ENCODE results near the gene C6orf132. TPM values are rescaled to one million over a fixed set of nuclear protein-coding genes. Genes with fewer than 3 reads are reported as not detected.
"Not testable (repeated sequence)": the region's sequence is repeated elsewhere in the genome, so short reads cannot be mapped to it uniquely, and the experiment has no call there.

The C6orf132 gene
- total RNA-seq, 1 donor from 2014 or later: 1.9 TPM

- ATAC-seq (ENCODE audit: poor library complexity) (no peak), DNase-seq (no peak)
- intact Hi-C loops (cut with DNase I): loop anchor here (2.0 to 10.0 kb wide), 2 partner anchors 89 to 389 kb away; partner anchors contain the start of gene FRS3
These were observed 21.6 kb upstream of the C6orf132 start for GRCh38 chr6:42163981-42164380.

GRCh38 chr6:42162812-42163211 is 20.4 kb upstream of the C6orf132 start:
- intact Hi-C loops (cut with DNase I): loop anchor here (10.0 kb wide), 1 partner anchor 388 kb away; the partner anchor contains the start of gene FRS3
- ATAC-seq (ENCODE audit: poor library complexity): no peak

GRCh38 chr6:42162384-42162783 is 20.0 kb upstream of the C6orf132 start:
- ATAC-seq (ENCODE audit: poor library complexity) (no peak), DNase-seq (no peak)
- intact Hi-C loops (cut with DNase I): loop anchor here (10.0 kb wide), 1 partner anchor 388 kb away; the partner anchor contains the start of gene FRS3

More at GRCh38 chr6:42162812-42163211, 20.4 kb upstream of the C6orf132 start:
- no peak for DNase-seq

- ATAC-seq (ENCODE audit: poor library complexity): no peak
These were observed 17.1 kb upstream of the C6orf132 start for GRCh38 chr6:42159431-42160024.

GRCh38 chr6:42158631-42159030 is 16.2 kb upstream of the C6orf132 start:
- DNase-seq (no peak), ATAC-seq (ENCODE audit: poor library complexity) (no peak)
- intact Hi-C loops (cut with DNase I): no loop called here

More at GRCh38 chr6:42159431-42160024, 17.1 kb upstream of the C6orf132 start:
- intact Hi-C loops (cut with DNase I): loop anchor here (10.0 kb wide), 1 partner anchor 385 kb away; the partner anchor contains the start of gene FRS3
- no peak for DNase-seq

GRCh38 chr6:42158011-42158410 is 15.6 kb upstream of the C6orf132 start:
- intact Hi-C loops (cut with DNase I): no loop called here
- ATAC-seq (ENCODE audit: poor library complexity) (peak; percentile 57), DNase-seq (no peak)

GRCh38 chr6:42156638-42157037 is 14.2 kb upstream of the C6orf132 start:
- ATAC-seq (ENCODE audit: poor library complexity): no peak
- intact Hi-C loops (cut with DNase I): no loop called here

GRCh38 chr6:42155293-42155692 is 12.9 kb upstream of the C6orf132 start:
- intact Hi-C loops (cut with DNase I): no loop called here
- DNase-seq (no peak), ATAC-seq (ENCODE audit: poor library complexity) (no peak)

More at GRCh38 chr6:42156638-42157037, 14.2 kb upstream of the C6orf132 start:
- DNase-seq: no peak

- ATAC-seq (ENCODE audit: poor library complexity) (no peak), DNase-seq (no peak)
- intact Hi-C loops (cut with DNase I): no loop called here
These were observed 12.2 kb upstream of the C6orf132 start for GRCh38 chr6:42154461-42155209.

- ATAC-seq (ENCODE audit: poor library complexity) (no peak), DNase-seq (no peak)
- intact Hi-C loops (cut with DNase I): no loop called here
These were observed 11.5 kb upstream of the C6orf132 start for GRCh38 chr6:42153921-42154320.

- ATAC-seq (ENCODE audit: poor library complexity); intact Hi-C loops (cut with DNase I); DNase-seq: not testable (repeated sequence)
These were observed 10.3 kb upstream of the C6orf132 start for GRCh38 chr6:42152528-42153213.

- intact Hi-C loops (cut with DNase I): no loop called here
- ATAC-seq (ENCODE audit: poor library complexity) (no peak), DNase-seq (no peak)
These were observed 9.6 kb upstream of the C6orf132 start for GRCh38 chr6:42152024-42152423.

- DNase-seq: no peak
- ATAC-seq (ENCODE audit: poor library complexity): no peak
- intact Hi-C loops (cut with DNase I): no loop called here
These were observed 7.8 kb upstream of the C6orf132 start for GRCh38 chr6:42150254-42150653.

GRCh38 chr6:42148058-42148457 is 5.6 kb upstream of the C6orf132 start:
- intact Hi-C loops (cut with DNase I): no loop called here
- ATAC-seq (ENCODE audit: poor library complexity) (no peak), DNase-seq (no peak)

- intact Hi-C loops (cut with DNase I): no loop called here
- ATAC-seq (ENCODE audit: poor library complexity): no peak
- DNase-seq: no peak
These were observed 4.7 kb upstream of the C6orf132 start for GRCh38 chr6:42147138-42147562.

- ATAC-seq (ENCODE audit: poor library complexity) (peak; percentile 63), DNase-seq (no peak)
- intact Hi-C loops (cut with DNase I): no loop called here
These were observed 760 bp downstream of the C6orf132 start for GRCh38 chr6:42141603-42142117.

GRCh38 chr6:42140756-42141602 is 1.4 kb downstream of the C6orf132 start:
- intact Hi-C loops (cut with DNase I): no loop called here
- ATAC-seq (ENCODE audit: poor library complexity) (no peak), DNase-seq (peak; percentile 54)

GRCh38 chr6:42140032-42140431 is 2.4 kb downstream of the C6orf132 start:
- DNase-seq (peak; percentile 65), ATAC-seq (ENCODE audit: poor library complexity) (peak; percentile 16)
- intact Hi-C loops (cut with DNase I): no loop called here
